ENCODE results near the gene SEPTIN6. TPM values are rescaled to one million over a fixed set of nuclear protein-coding genes. Genes with fewer than 3 reads are reported as not detected.

Gene SEPTIN6
- total and polyA plus RNA-seq, 4 donors, result 9.4 to 11.5 (median 10.6) TPM

- Histone ChIP-seq H3K36me3 (ENCODE audit: control insufficient read depth in 4 of 4, insufficient read depth in 3 of 4, low read depth in 1 of 4, low read length in 3 of 4) (peaks cover 0 to 8% (median 6%) of the 10 kb centered on the region in 4 donors), H3K4me1 (ENCODE audit: control insufficient read depth in 4 of 4, insufficient read depth in 4 of 4, low read length in 3 of 4) (no peaks in the 10 kb centered on the region), H3K27me3 (ENCODE audit: control insufficient read depth in 4 of 4, insufficient read depth in 4 of 4, low read length in 3 of 4) (no peaks in the 10 kb centered on the region), H3K9me3 (ENCODE audit: control insufficient read depth in 4 of 4, low read length in 3 of 4) (no peaks in the 10 kb centered on the region), H3K9ac (ENCODE audit: low read depth in 1 of 2, low read length in 2 of 2) (no peak overlapping the region), H3K4me3 (ENCODE audit: low read depth in 1 of 3, low read length in 3 of 3) (no peak overlapping the region), H3K27ac (ENCODE audit: low read depth in 1 of 2, low read length in 2 of 2) (no peak overlapping the region)
- no peak for DNase-seq (ENCODE audit: low spot score)
- TF ChIP-seq RAD21 (IDR thresholded peaks at IDR 0.05) (peak in 1 of 2 donors; percentile 15), FOXA1 (IDR thresholded peaks at IDR 0.05) (no peak), NR2F2 (IDR thresholded peaks at IDR 0.05) (no peak), GABPA (IDR thresholded peaks at IDR 0.05 in 1 of 2, conservative IDR thresholded peaks at IDR 0.05 in 1 of 2) (no peak), RXRA (IDR thresholded peaks at IDR 0.05) (no peak)
- WGBS, result 82% methylated on average over 8 of the region's 8 CpGs
These were observed 38.8 kb downstream of the SEPTIN6 start for GRCh38 chrX:119654112-119654531.

DNA sequence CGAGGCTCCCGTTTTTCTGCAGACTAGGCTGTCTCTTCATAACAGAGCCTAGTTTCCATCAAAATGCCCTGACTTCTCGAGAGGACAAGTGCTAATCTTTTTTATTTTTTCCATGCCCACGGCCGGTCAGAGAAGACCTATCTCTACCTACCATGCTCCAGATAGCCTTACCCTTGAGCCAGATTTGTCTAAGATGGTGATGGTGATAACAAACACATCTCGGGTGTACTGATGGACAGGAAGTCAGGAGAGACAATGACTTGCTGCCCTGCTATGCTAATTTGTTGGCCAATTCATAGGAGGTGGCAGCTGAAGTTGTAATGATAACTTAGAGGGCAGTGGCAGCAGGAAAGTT is 44.6 kb downstream of the SEPTIN6 start:
- Histone ChIP-seq H3K9ac (ENCODE audit: low read depth in 1 of 2, low read length in 2 of 2) (no peak overlapping the region), H3K36me3 (ENCODE audit: control insufficient read depth in 4 of 4, insufficient read depth in 3 of 4, low read depth in 1 of 4, low read length in 3 of 4) (peaks cover 3 to 13% (median 7%) of the 10 kb centered on the region in 4 donors), H3K27ac (ENCODE audit: low read depth in 1 of 2, low read length in 2 of 2) (no peak overlapping the region), H3K27me3 (ENCODE audit: control insufficient read depth in 4 of 4, insufficient read depth in 4 of 4, low read length in 3 of 4) (no peaks in the 10 kb centered on the region), H3K4me1 (ENCODE audit: control insufficient read depth in 4 of 4, insufficient read depth in 4 of 4, low read length in 3 of 4) (no peaks in the 10 kb centered on the region), H3K4me3 (ENCODE audit: low read depth in 1 of 3, low read length in 3 of 3) (no peak overlapping the region), H3K9me3 (ENCODE audit: control insufficient read depth in 4 of 4, low read length in 3 of 4) (no peaks in the 10 kb centered on the region)
- DNase-seq (ENCODE audit: low spot score), result no peak
- WGBS, result 82% methylated on average over 6 of the region's 6 CpGs
- TF ChIP-seq EGR1 (IDR thresholded peaks at IDR 0.05; ENCODE audit: low read depth in 2 of 2) (no peak), CTCF (IDR thresholded peaks at IDR 0.05; ENCODE audit: low read depth, low read length, missing input control) (no peak), FOXA1 (IDR thresholded peaks at IDR 0.05) (no peak), YY1 (IDR thresholded peaks at IDR 0.05) (no peak), RAD21 (IDR thresholded peaks at IDR 0.05) (no peak), ATF3 (IDR thresholded peaks at IDR 0.05) (no peak), GABPA (IDR thresholded peaks at IDR 0.05 in 1 of 2, conservative IDR thresholded peaks at IDR 0.05 in 1 of 2) (no peak), SP1 (IDR thresholded peaks at IDR 0.05) (no peak), TAF1 (conservative IDR thresholded peaks at IDR 0.05) (no peak), JUND (IDR thresholded peaks at IDR 0.05) (no peak), FOXA2 (IDR thresholded peaks at IDR 0.05) (no peak), REST (IDR thresholded peaks at IDR 0.05) (no peak), NR2F2 (IDR thresholded peaks at IDR 0.05) (no peak), RXRA (IDR thresholded peaks at IDR 0.05) (no peak), HNF4G (IDR thresholded peaks at IDR 0.05) (no peak)
- TF ChIP-seq, protein P1, sequence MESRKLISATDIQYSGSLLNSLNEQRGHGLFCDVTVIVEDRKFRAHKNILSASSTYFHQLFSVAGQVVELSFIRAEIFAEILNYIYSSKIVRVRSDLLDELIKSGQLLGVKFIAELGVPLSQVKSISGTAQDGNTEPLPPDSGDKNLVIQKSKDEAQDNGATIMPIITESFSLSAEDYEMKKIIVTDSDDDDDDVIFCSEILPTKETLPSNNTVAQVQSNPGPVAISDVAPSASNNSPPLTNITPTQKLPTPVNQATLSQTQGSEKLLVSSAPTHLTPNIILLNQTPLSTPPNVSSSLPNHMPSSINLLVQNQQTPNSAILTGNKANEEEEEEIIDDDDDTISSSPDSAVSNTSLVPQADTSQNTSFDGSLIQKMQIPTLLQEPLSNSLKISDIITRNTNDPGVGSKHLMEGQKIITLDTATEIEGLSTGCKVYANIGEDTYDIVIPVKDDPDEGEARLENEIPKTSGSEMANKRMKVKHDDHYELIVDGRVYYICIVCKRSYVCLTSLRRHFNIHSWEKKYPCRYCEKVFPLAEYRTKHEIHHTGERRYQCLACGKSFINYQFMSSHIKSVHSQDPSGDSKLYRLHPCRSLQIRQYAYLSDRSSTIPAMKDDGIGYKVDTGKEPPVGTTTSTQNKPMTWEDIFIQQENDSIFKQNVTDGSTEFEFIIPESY (IDR thresholded peaks at IDR 0.05), result no peak

All from liver (tissue), 9 donors.